ENCODE results near the gene PPP1R16B.

Gene PPP1R16B

DNA sequence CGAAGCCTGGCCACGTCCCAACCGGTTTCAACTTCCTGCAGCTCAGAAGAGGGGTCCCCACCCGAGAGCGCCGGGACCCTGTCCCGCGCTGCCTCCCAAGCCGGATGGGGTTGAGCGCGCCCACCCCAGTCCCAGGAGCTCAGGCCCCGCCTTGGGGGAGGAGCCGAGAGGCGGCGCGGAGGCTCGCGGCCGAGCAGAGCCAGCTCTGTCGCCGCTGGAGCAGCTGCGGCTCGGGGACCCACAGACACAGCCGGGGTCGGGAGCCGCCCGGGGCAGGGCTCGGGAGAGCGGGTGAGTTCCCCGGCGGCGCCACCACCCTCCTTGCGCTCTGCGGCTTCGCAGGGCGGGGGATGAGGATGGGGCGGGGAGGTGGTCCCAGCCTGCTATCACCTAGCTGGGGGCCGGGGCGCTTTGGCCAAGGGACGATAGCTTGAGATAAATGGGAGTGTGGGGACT lies at the start of gene PPP1R16B:
Gene PPP1R16B (plus strand): TSS at position 196 of the 456 bp plus-strand sequence. CDS start 30,229 bp downstream, outside the sequence.
- DNase-seq = peak; percentile 22 to 66

DNA sequence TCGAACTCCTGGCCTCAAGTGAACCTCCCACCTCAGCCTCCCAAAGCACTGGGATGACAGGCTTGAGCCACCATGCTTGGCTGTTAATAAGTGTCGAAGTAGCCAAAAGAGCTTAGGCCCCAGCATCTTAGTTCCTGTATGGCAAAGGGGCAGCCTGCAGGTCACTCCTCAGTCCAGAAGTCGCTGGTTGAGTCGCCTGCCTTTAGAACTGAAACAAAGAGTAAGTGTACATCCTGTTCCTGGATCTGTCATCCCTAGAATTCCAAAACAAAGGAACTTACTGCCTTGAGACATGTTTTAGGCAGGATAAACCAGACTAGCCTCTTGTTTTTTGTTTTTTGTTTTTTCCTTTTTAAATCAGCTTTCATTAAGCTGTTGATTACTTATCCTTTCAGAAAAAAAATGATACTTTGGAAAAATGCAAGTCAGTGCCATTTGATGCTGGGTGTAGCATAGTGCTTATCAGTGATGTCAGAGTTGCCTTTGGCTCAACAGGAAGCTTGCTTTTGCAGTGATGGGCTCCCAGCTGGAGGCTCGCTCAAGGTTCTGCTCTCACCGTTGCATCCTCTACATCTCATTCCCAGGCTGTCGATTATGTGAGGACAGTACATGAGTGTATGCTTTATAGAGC lies 48.2 kb upstream of the PPP1R16B start:
- DNase-seq = no peak

- no peak for DNase-seq
These were observed 46.4 kb upstream of the PPP1R16B start for GRCh38 chr20:38759106-38759505.

GRCh38 chr20:38760978-38761377 lies 44.5 kb upstream of the PPP1R16B start:
- no peak for DNase-seq

DNA sequence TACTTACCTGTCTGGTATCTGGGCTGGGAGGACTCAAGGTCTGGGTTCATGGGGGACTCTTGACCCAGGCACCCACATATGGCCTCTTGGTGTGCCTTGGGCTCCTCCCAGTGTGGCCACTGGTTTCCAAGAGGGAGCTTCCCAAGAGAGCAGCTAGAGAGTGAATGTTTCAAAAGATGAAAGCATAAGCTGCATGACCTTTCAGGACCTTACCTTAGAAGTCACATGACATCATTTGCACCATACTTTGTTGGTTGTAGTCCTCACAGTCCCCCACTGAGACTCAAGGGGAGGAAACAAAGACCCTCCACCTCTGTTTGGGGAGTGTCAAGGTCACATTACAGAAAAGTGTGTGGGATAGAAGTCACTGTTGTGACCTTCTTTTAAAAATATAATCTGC lies 43.3 kb upstream of the PPP1R16B start:
- no peak for DNase-seq

DNA sequence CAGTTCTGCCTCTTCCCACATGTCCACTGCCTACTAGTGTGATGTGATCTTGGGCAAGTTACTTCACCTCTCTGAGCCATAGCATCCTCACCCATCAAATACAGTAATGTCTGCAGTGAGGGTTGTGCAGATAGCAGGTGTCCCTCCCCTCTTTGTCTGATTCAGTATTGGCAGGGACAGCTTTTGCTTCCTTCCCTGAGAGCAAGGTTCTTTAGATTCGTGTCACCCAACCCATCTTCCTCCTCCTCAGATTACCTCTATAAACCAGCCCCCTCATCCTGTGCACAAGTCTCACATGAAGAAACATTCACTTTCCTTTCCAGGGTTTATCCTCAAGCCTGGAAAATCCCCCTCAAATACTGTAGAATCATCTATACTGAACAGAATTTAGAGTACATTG lies 41.9 kb upstream of the PPP1R16B start:
- DNase-seq = no peak

DNA sequence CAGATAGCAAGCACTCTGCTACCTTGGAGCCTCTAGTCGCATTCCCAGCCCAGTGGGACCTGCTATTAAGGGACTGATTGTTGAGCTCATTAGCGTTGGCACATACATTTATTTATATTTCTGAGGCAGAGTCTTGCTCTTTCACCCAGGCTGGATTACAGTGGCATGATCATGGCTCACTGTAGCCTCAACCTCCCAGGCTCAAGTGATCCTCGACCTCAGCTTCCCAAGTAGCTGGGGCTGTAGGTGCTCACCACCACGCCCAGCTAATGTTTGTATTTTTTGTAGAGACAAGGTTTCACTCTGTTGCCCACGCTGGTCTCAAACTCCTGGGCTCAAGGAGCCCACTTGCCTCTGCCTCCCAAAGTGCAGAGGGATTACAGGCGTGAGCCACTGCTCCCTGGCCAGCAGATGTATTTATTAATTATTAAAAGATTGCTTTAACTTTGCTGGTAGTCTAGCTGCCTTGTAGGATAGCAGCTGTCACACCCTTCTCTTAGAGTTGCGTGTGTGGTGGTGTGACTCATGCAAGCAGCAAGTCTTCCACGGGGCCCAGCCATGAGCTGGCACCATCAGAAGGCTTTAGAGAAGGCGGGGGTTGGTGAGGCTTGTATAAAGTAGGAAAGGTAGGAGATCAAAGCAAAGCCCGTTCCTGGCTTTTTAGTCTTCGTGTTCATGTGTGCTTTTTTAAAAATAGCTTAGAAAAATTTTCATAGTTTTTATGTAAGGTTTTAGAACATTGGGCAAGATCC lies 40.8 kb upstream of the PPP1R16B start:
- DNase-seq = no peak

DNA sequence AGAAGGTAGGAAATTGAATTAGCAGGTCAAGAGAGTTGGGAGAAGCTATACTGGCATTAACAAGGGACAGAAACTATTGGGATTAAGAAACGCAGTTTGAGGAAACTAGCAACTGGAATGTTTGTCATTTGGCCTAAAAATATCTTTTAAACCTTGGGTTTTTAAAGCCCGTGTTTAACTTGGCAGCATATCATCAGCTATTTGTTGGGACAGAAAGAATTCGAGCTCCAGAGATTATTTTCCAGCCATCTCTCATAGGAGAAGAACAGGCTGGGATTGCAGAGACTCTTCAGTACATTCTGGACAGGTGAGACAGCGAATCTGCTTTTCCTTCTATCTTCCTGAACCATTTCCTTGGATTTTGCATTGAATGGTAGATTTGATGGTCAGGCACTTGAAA lies 39.4 kb upstream of the PPP1R16B start:
- DNase-seq = no peak

GRCh38 chr20:38769376-38770295 lies 35.9 kb upstream of the PPP1R16B start:
- DNase-seq = no peak

- DNase-seq = no peak
These were observed 35.0 kb upstream of the PPP1R16B start for GRCh38 chr20:38770546-38770945.

- no peak for DNase-seq
These were observed 34.5 kb upstream of the PPP1R16B start for GRCh38 chr20:38770970-38771369.

DNA sequence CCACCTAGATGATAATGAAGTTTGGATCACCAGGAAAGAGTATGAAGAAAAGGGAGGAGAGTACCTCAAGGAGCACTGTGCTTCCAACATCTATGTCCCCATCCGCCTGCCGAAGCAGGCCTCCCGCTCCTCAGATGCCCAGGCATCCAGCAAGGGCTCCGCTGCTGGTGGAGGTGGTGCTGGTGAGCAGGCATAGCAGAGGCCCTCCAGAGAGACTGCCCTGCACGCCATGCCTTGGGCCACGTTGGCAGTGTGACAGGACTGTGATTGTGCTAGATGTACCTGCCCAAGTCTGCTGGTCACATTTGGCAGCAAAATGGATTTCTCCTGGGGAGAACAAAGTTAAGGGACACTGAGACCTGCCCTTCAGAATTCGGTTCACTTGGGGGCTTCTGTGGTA lies 33.9 kb upstream of the PPP1R16B start:
- DNase-seq = no peak

GRCh38 chr20:38774167-38774566 lies 31.3 kb upstream of the PPP1R16B start:
- no peak for DNase-seq

DNA sequence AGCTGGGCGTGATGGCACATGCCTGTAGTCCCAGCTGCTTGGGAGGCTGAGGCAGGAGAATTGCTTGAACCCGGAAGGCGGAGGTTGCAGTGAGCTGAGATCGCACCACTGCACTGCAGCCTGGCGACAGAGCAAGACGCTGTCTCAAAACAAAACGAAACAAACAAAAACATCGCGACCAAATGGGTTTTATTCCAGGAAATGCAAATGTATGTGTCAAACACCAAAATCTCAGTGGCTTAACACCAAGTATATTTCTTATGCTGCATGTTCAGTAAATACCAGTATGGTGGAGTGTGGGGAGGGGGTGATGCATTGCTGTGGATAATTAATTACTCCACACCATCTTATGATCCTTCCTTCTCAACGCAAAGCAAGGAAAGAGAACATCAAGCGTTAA lies 29.1 kb upstream of the PPP1R16B start:
- DNase-seq = no peak

DNA sequence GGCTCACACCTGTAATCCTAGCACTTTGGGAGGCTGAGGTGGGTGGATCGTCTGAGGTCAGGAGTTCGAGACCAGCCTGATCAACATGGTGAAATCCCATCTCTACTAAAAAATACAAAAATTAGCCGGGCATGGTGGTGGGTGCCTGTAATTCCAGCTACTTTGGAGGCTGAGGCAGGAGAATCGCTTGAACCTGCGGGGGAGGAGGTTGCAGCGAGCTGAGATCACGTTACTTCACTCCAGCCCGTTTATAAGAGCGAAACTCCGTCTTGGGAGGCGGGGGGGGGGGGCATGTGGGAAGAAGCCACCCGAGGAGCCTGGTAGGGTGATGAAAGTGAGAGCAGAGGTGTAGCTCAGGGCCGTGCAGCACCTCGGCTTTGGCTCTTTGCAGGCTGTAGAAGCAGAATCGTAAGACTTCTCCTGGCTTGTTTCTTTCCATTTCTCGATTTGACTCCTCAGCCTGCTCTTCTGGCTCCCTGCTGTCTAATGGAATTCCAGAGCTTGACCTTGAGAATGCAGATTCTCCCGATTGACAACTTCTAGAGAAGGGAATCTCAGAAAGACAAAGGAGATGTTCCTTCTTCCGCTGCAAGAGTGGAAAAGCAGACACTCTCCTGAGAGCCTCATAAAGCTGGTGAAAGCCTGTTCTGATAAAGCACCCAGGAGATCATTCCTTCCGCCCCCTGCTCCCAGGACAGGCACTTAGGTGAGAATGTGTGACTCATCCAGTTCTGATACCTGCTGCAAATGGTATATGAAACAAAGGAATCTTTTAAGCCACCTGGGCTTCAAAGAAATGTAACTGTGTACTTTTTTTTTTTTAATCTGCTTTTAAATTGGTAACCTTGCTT lies 26.0 kb upstream of the PPP1R16B start:
- DNase-seq = no peak

DNA sequence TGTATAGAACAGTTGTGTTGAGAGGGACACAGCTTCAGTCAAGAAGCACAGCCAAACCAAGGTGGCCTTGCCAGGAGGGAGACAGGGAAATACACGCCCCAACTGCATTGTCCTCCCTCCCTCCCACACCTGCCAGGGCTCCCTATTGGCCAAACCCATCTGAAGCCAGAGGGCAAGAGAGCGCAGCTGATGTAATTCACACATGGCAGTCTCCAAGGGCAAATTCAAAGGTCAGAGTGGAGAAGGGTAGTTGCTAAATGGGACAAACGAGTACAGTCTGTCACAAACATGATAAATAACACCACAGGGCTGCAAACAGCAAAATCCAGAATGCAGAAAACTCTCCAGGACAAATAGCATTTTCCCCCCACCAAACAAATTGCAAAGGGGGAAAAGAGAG lies 23.2 kb upstream of the PPP1R16B start:
- DNase-seq = no peak

GRCh38 chr20:38787870-38788269 lies 17.6 kb upstream of the PPP1R16B start:
- no peak for DNase-seq

DNA sequence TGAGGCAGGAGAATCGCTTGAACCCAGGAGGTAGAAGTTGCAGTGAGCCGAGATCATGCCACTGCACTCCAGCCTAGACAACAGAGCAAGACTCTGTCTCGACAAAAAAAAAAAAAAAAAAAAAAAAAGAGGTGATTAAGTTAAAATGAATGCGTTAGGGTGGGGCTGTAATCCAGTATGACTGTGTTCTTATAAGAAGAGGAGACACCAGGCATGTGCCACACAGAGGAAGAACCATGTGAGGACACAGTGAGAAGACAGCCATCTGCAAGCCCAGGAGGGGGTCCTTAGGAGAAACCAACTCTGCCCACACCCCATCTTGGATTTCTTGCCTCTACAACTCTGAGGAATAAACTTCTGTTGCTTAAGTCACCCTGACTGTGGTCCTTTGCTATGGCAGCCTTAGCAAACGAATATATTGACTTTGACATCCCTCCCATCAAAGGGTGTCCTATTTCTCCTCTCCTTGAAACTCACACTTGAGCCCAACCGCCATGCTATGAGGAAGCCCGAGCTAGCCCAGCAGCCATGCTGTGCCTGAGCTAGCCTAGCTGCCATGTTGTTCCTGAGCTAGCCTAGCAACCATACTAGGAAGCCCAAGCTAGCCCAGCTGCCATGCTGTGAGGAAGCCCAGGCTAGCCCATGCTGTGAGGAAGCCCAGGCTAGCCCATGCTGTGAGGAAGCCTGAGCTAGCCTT lies 15.8 kb upstream of the PPP1R16B start:
- no peak for DNase-seq

- peak; percentile 40 to 50 for DNase-seq
These were observed 15.1 kb upstream of the PPP1R16B start for GRCh38 chr20:38790200-38791053.

GRCh38 chr20:38791291-38791690 lies 14.2 kb upstream of the PPP1R16B start:
- DNase-seq = no peak

- no peak for DNase-seq
These were observed 13.6 kb upstream of the PPP1R16B start for GRCh38 chr20:38791940-38792339.
